CD4-positive, alpha-beta T cell treated with Interleukin-12 subunit alpha and Interleukin-12 subunit beta, for 1 hour (primary cell): ENCODE measurements around the gene E2F7.
"Not testable (repeated sequence)": the region's sequence is repeated elsewhere in the genome, so short reads cannot be mapped to it uniquely, and the experiment has no call there.

ENCODE experiments used
- DNase-seq: peaks from one replicate; pipeline ENCODE4 v3.0.0-alpha.2; 2020

Gene E2F7, protein sequence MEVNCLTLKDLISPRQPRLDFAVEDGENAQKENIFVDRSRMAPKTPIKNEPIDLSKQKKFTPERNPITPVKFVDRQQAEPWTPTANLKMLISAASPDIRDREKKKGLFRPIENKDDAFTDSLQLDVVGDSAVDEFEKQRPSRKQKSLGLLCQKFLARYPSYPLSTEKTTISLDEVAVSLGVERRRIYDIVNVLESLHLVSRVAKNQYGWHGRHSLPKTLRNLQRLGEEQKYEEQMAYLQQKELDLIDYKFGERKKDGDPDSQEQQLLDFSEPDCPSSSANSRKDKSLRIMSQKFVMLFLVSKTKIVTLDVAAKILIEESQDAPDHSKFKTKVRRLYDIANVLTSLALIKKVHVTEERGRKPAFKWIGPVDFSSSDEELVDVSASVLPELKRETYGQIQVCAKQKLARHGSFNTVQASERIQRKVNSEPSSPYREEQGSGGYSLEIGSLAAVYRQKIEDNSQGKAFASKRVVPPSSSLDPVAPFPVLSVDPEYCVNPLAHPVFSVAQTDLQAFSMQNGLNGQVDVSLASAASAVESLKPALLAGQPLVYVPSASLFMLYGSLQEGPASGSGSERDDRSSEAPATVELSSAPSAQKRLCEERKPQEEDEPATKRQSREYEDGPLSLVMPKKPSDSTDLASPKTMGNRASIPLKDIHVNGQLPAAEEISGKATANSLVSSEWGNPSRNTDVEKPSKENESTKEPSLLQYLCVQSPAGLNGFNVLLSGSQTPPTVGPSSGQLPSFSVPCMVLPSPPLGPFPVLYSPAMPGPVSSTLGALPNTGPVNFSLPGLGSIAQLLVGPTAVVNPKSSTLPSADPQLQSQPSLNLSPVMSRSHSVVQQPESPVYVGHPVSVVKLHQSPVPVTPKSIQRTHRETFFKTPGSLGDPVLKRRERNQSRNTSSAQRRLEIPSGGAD

DNA sequence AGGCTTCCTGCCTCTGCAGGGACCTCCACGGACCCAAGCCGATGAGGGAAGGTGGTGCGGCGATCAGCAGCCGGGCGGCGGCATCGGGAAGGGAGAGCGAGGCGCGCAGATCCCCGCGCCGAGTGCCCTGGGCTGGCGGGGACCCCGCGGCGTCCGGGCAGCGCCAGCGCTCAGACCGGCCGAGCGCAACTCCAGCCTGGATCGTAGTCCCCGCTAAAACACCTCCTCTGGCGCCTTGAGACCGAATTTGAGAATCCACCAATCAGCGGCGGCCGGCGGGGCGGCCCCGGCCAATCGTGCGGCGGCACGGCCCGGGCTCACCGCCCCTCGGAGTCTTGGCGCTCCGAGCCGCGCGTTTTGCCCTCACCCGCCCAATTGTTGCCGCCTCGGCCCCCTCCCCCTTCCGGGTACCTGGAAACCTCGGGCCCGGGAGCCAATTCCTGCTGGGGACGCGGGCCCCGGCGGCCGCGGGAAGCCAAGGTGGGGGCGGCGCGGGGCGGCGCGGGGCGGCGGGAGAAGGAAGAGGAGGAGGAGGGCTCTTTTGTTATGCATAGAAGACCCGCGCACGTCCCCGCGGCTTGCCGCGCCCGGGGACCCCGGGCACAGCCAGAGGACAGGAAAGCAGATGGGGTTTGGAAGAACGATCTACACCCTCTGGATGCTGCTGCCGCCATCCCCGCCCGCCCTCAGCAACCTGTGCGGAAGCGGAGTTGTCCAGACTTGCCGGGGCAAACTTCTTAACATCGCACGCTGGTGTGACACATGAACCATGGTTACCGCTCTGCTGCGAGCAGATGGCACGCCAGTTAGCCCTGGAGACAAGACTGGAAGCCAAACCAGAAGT lies at the start of gene E2F7:
Gene E2F7, minus strand, starts transcription at position 209 of the 844 bp plus-strand sequence. CDS start 934 bp downstream, outside the sequence.
- peak; percentile 87 for DNase-seq

DNA sequence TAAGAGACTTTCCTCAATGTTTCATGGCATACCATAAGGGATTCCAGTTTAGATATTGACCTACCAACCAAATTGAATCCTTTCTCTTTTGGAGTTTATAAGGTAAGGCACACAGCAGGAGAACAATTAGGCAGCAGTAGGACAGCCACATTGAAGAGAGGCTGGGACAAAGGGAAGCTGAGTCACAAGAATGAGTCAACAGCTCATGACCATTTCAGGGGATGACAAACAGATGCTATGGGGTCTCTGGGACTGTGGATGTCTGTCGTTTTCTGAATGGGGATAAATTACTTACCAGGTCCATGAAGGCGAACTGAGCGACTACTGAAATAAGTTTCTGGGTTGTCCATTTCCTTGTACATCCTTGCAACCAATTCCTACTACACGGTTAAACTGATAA lies 48.6 kb upstream of the E2F7 start:
- DNase-seq = no peak

DNA sequence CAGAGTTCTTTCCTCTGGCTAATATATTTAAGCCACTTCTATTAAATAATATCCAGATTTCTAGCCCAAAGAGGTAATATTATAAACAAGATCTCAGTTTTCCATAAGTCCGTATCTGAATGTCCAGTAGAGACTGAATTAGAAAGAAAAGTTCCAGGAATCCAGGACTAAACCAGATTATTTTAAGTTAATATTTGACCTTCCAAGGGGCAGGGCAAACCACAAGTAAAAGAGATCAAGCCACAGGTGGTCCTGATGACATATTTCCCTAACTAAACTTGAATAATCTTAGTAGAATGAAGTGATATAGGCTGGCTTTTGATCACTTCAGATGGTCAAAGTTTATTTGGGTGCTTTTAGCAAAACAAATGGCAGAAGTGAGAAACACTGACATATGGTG lies 43.3 kb upstream of the E2F7 start:
- no peak for DNase-seq

DNA sequence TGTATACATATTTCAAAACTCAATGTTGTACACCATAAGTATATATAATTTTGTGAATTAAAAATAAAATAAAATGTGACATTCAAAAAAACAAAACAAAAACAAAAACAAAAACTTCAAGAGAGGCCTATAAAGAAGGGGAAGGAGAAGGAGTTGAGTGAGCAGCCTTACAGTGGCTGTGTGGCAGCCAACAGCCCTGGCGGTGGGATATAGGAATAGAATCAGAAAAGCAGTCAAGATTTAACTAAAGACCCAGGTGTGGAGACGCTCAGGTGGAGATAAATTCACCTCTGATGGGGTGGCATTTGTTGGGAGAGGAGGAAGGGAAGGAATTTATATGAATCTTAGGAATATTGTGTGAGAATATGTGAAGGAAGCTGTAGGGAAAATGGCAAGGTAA lies 41.8 kb upstream of the E2F7 start:
- DNase-seq = no peak

DNA sequence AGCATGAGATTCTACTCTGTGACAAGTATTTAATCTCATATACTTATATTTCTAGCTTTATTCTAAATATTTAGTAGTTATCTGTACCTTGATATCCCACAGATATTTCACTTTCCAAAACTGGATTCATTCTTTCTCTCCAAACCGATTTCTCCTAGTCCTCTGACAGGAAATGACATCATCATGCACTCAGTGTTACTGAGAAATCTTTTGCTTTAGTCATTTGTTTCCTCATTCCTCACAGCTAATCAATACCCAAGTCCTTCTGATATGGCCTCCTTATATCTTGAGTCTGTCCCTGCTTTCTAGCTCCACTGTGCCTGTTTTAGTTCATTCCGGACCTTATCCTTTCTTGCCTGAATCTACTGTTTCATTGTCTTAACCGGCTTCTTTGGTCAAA lies 39.4 kb upstream of the E2F7 start:
- DNase-seq = no peak

DNA sequence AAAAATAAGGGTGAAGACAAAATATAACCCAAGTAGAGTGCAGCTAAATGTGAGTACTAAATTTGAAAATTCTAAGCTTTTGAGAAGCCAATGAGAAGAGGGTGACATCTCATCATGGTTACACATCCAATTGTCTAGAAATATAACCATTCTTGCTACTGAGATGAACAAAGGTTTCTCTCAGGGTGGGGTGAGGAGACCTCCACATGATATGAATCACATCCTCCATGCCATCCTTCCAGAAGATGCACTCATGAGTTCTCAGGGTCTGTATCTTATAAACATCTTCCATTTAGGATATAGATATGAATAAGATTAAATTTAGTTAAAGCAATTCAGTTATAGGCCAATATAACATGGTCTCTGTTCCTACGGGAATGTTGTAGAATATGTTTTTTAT lies 38.9 kb upstream of the E2F7 start:
- DNase-seq = no peak

DNA sequence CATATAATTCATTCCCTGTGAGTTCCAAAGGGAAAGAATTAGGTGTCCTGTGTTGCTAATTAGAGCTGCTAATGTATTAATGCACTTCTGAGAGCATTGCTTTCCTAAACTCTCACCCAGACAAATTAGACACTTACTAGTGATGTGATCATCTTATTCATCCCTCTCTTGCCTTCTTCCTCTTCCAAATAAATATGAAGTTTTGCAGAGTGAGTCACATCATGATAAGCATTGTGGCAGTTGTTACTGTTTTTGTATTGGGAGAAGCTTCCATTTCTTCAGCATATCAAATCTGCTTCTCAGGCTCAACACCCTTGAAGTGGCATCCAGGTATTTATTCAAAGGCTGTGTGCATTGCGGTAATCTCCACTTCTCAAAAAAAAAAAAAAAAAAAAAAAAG lies 37.3 kb upstream of the E2F7 start:
- no peak for DNase-seq

DNA sequence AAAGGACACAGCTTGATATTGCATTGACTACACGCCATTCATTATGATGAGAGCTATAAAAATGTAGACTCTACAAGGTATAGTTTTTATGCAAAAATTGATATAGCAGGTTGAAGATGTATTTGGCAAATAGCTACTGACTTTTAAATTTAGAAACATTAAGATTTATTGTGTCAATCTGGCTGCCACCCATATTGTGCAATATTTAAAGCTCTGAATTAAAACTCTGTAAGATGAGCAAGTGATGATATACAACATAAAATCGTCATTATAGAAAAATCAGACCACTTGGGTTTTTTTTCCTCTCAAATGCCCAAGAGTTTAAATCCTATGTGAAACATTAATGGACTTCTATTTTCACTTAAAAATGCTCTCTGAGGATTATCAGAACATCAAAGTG lies 36.8 kb upstream of the E2F7 start:
- no peak for DNase-seq

DNA sequence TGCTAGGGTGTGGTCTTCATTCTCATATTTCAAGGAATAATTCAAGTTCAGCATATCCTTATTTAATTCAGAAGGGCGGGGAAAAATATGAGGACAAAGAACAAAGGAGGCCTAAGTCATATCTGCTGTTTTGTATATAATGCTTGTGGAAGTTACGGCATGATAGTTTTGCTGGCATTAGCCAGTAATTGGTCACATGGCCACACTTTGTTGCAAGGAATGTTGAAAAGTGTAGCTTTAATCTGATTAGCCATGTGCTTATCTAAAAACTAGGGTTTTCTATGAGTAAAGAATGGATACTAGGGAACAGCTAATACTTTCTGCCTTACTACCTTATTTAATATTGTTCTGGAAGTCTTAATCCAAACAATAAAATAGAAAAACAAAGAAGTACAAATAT lies 34.4 kb upstream of the E2F7 start:
- DNase-seq = no peak

DNA sequence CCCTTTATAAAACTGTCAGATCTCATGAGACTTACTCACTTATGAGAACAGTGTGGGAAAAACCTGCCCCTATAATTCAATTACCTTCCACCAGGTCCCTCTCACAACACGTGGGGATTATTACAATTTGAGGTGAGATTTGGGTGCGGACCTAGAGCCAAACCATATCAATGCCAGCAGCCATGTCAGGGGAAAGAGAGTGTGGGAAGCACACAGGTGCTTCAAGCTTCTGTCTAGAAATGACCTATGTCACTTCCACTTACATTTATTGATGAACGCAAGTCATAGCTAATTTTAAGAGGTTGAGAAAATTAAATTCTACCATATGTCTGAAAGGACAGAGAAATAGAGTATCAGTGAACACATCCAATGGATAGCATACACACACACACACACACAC lies 32.5 kb upstream of the E2F7 start:
- DNase-seq = no peak

DNA sequence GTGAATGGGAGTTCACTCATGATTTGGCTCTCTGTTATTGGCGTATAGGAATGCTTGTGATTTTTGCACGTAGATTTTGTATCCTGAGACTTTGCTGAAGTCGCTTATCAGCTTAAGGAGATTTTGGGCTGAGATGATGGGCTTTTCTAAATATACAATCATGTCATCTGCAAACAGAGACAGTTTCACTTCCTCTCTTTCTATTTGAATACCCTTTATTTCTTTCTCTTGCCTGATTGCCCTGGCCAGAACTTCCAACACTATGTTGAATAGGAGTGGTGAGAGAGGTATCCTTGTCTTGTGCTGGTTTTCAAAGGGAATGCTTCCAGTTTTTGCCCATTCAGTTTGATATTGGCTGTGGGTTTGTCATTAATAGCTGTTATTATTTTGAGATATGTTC lies 26.9 kb upstream of the E2F7 start:
- not testable (repeated sequence) for DNase-seq

DNA sequence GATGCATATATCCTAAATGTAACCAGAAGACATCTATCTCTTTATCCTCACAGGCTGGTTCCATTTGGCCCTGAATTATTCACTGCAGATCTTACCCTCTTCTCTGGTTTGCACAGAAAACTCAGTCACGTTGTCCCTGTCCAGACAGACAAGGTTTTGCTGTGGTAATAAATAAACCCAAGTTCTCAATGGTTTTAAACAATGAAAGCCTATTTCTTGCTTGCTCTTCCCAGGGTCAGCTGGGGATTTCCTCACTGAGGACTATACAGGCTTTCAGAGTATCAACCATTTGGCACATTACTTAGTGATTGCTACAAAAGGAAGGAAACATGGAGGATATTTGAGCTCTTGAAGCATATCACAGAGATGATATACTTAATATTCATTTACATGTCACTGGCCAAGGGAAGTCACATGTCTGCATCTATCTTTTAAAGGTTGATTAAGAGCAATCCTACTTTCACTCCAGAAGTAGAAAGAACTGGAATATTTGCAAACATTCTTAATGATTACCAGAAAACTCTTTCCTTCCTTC lies 24.4 kb upstream of the E2F7 start:
- no peak for DNase-seq

DNA sequence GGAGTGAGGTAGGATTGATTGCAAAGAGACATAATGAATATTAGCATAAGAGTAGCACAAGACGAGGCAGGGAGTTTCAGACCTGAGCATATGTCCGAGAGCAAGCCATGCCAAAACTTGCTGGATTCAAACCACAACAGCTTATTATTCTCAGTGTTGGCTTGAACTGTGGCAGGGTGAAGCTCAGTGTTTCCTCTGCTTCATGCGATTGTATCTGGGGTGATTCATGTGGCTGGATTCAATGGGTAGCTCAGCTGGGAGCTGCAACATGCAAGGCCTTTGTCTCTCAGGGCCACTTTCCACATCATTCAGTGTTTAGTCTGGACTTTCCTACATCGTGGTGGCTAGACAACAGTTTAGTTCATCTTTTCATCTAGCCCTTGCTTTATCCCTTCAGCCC lies 22.1 kb upstream of the E2F7 start:
- no peak for DNase-seq

DNA sequence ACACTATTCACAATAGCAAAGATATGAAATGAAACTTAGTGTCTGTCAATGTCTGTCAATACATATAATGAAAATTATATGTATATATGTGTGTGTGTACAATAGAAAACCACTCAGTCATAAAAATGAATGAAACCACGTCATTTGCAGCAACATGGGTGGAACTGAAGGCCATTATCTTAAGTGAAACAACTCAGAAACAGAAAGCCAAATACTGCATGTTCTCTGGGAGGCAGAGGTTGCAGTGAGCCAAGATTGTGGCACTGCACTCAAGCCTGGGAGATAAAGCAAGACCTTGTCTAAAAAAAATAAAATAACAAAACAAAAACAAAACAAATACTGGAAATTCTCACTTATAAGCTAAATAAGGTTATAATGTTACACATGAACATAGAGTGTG lies 16.7 kb upstream of the E2F7 start:
- DNase-seq = no peak

DNA sequence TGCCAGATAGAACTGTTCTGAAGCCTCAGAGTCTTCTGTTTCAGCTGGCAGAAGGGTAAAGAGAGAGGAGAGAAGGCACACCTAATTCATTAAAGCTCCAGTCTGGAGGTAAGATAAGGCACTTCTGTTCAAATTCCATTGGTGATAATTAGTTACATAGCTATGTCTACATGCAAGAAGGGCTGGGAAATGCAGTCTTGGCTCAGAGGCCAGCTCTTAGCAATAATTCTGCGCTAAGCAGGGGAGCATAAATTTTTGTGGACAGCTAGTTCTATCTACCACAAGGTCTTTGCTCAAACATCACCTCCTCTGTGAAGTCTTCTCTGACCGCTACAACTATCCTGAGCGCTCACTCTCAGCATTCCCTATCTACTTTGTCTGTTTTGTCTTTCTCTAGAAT lies 14.3 kb upstream of the E2F7 start:
- DNase-seq = no peak

DNA sequence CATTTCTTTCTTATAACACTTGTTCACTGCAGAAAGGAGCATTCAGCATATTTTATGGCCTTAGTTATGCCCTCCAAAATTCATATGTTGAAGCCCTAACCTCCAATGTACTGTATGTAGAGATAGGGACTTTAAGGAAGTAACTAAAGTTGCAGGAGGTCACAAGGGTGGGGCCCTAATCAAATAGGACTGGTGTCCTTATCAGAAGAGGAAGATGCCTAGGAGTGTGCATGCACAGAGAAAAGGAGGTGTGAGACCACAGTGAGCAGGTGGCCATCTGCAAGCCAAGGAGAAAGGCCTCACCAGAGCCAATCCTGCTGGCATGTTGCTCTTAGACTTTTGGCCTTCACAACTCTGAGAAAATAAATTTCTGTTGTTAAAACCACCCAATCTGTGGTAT lies 12.9 kb upstream of the E2F7 start:
- DNase-seq = no peak

DNA sequence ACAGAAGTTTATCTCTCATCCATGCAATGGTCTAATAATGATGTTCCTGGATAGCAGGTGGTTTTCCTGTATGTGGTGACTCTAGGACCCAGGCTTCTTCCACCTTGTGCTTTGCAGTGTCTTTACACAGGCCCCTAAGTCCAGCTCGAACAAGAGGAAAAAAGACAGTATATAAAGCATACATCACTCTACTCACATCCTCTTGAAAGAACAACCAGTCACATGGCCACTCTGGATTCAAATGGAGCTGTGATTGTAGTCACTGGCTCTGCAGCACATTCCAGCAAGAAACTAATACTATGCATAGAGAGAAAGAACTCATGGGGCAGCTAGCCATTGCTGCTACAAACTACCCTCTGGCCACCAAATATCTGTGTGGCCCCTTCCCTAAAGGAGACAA lies 11.5 kb upstream of the E2F7 start:
- no peak for DNase-seq

DNA sequence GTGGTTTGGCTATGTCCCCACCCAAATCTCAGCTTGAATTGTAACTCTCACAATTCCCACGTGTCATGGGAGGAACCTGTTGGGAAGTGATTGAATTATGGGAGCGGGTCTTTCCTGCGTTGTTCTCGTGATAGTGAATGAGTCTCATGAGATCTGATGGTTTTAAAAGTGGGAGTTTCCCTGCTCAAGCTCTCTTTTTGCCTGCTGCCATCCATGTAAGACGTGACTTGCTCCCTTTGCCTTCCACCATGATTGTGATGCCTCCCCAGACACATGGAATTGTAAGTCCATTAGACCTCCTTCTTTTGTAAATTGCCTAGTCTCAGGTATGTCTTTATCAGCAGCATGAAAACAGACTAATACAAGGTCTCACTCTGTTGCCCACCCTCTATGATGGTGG lies 8.5 kb upstream of the E2F7 start:
- not testable (repeated sequence) for DNase-seq

DNA sequence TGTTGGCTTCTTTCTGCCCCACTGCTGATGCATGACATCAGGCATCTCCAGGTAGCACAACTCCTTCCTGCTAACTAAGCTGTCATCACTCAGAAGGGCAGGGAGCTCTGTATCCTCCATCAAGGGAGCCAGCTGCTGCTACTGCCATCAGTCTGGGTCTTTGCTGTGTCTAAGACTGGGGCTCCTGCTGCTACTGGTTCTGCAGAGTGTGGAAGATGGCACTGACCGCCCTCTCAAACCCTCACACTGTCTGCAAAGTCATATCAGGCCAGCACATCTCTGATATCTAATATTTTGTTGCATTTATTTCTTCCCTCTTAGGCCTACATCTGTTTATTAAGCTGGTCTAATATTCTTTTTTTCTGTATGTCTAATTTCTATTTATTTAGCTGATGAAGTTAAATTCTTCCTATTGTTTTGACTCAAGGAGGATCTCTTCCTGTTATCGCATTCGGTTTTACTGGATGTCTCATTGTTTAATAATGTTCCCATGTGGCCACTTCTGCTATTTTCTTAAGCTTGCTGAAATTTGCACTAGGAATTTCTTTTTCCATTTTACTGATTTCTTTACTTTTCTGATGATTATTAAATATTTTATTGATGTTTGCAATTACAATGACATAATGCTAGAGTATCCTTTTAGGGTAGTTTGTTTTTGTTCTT lies 7.6 kb upstream of the E2F7 start:
- no peak for DNase-seq

DNA sequence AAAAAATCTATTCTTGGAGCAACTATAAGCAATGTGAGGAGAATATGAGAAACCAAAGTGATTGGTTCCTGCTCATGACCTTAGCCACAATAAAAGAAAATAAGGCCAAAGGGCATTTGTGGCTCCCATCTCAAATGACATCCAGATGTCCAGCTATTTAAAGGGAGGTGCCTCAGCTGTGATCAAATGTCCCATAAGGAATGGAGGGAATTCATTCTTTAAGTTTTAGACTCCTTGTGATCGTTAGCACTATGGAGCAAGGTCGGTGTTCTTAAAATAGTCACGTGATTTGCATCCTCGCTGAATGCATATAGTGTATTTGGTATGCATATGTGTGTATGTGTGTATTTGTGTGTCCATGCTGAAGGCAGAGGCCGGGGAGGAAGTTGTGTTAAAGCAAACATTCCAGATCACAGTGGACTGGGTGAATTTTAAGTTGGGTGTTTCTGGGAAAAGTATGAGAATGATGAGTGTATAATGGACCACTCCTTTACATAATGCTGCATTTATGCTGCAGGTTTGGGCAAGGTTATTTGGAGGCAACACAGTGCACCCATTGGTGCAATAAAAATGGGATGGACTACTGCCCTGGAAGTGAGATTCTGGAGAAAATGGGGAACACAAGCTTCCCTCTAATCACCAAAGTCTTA lies 5.6 kb upstream of the E2F7 start:
- DNase-seq = no peak

DNA sequence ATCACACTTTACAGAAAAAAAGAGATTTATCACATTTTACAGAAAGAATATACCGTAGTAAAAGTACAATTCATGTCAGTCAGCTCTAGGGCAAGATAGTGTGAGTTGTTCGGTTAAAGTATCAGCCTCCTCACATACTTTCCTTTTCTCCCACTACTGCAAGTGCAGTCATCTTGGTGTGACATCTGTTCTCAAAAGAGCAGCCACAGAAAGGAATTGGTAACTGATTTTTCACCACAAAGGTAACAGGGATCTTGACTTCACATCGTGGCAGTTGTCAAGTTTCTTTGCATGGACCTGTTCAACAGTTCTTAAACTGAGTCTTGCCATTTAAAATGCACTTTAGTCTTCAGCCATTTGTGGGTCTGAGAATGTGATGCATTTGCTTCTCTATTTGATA lies 5.0 kb upstream of the E2F7 start:
- DNase-seq = no peak

DNA sequence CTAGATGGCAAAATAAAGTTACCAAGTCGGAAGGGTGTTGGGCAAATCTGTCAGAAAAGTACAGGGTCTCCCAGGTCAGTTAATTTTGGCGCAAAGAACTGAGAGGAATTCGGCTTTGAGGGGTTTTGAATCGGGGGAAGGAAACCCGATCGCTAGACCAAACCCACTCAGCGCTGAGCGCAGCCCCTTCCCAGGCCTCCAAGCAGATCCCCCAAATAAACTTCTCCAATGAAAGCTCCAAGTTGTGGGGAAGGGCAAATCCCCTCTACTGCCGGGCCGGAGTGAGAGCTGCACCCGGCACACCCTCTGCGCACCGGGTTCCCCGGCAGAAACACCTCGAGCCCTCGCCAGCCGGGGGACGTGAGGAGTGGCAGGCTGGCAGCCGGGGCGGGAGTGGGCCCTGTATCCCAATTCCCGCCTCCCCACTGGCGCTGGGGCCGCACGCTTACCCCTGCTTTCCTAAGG lies 441 bp downstream of the E2F7 start:
- no peak for DNase-seq
